ENCODE results near the gene BEST3.
"Not testable (repeated sequence)": the region's sequence is repeated elsewhere in the genome, so short reads cannot be mapped to it uniquely, and the experiment has no call there.

Gene BEST3

DNA sequence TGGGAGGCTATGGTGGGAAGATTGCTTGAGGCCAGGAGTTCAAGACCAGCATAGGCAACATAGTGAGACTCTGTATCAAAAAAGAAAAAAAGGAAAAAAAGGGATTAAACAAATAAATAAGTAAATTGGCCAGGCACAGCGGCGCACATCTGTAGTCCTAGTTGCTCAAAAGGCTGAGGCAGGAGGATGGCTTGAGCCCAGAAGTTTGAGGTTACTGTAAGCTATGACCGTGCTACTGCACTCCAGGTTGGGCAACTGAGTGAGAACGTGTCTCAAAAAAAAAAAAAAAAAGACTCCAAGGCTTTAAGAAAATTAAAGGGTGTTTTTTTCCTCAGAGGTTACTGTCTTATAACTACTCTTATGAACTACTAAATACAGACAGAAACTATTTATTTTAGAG, 11.7 kb downstream of the BEST3 start:
- DNase-seq: no peak

GRCh38 chr12:69686731-69687130, 12.4 kb downstream of the BEST3 start:
- DNase-seq: no peak

- DNase-seq: no peak
These were observed 13.3 kb downstream of the BEST3 start for GRCh38 chr12:69685810-69686209.

- no peak for DNase-seq
These were observed 14.6 kb downstream of the BEST3 start for GRCh38 chr12:69684466-69684865.

DNA sequence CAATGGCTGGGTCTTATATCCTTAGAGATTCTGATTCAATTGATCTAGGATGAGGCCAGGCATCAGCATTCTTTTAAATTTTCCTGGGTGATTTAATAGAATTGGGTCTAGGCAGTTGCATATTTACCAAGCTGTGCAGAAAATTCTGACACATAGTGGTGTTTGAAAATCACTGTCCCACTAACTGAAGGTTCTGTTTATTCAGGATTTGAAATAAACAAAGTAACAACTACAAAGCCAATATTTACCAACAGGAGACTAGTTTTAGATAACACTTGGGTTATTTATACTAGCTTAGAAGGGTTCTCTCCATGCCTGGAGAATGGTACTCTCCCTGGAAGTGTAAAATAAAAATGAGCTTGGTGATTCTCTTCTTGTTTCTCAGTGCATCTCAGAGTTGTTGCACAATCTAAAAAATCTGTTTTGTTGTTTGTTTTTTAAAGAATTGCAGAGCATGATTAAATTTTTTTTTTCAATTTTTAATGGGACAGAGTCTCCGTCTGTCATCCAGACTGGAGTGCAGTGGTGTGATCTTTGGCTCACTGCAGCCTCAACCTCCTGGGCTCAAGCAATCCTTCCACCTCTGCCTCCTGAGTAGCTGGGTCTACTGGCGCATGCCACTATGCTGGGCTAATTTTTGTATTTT, 16.9 kb downstream of the BEST3 start:
- DNase-seq: no peak

- no peak for DNase-seq
These were observed 20.0 kb downstream of the BEST3 start for GRCh38 chr12:69679119-69679518.

- no peak for DNase-seq
These were observed 22.7 kb downstream of the BEST3 start for GRCh38 chr12:69676257-69677012.

DNA sequence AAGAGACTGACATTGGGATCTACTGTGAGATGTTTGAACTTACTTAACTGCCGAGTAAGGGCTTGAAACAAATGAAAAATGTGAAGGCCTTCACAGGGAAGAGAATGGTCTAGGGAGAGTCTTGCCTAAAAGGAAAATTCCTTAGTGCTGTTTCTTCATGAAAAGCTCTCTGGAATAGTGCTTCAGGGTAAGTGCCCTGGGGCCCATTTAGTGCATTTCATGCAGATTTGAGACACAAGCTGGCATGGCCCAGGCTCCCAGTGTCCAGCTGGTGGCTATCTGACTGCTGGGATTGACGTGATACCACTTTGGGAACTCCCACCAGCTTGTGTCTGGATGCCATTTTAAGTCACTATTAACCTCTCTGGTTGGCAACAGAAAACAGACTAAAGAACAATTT, 26.9 kb downstream of the BEST3 start:
- DNase-seq: no peak

DNA sequence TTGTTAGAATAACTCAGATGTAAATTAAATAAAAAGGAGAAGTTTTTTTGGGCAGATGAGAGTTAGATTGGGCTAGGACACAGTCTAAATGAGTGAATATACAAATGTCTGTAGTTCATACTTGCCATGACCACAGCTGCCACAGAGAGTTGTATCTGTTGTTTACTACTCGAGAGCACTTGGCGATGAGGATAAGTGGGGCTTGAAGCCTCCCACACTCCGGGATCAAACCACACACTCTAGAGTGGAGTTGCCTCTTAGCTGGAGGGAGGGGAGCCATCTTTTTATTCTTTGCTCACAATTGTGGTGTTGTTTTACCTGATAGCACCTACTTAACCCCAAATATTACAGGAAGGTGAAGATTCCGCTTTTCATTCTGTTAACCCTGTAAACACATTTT, 27.5 kb downstream of the BEST3 start:
- no peak for DNase-seq

- no peak for DNase-seq
These were observed 32.3 kb downstream of the BEST3 start for GRCh38 chr12:69666798-69667197.

DNA sequence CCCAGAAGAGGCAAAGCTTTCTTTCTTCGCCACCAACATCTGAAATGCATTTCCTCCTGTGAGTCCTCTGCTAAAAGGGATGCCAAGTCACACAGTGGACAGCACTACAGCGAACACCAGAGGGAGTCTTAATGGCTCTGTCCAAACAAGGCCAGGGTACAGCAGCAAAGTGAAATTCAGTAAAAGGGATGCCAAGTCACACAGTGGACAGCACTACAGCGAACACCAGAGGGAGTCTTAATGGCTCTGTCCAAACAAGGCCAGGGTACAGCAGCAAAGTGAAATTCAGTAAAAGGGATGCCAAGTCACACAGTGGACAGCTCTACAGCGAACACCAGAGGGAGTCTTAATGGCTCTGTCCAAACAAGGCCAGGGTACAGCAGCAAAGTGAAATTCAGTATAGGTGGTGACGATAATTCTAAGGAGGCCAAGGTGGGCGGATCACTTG, 34.1 kb downstream of the BEST3 start:
- DNase-seq: not testable (repeated sequence)

DNA sequence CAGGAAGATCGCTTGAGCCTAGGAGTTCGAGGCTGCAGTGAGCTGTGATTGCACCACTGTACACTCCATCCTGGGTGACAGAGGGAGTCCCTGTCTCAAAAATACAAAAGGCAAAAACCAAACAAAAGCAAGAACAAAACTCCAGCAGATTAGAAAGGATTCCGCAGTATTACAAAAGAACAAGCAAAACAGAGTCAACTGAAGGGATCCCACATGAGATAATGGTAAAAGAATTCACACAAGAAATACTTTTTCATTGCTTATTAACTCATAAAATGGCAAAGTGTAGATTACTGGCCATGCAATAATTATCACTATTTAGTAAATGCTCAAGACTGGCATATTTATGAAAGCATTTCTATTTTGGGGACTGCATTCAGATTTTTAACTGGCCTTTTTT, 35.4 kb downstream of the BEST3 start:
- DNase-seq: no peak

- no peak for DNase-seq
These were observed 36.3 kb downstream of the BEST3 start for GRCh38 chr12:69662764-69663163.

- DNase-seq: no peak
These were observed 37.7 kb downstream of the BEST3 start for GRCh38 chr12:69661386-69661785.

DNA sequence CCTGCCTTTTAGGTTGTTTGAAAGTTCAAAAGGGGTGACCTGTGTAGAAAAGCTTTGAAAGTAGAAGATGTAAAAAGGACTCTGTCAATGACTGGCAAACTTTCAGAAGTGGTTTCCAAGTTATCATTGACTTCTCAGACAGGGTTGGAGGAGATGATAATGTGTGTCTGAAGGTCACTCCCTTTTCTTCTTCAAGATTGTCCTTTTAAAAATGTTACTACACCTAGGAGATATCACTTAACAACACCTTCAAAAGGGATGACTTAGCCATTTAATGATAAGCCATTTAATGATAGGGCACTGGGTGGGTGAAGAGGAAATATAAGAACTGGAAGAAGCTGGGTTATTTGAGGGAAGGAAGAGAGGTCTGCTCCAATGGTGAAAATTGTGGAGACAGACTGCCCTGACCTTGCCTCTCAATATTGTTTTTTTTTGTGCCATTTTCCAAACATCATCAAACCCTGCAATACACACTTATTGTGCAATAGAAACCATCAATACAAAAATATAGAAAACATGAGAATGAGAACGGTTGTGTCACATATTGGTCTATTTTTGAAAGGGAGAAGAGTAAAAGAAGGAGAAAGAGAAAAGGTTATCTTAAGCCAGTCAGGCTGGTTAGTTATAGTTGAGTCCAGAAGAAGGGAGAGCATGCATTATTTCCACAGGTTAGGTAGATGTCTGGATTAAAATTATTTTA, 38.8 kb downstream of the BEST3 start:
- DNase-seq: no peak

DNA sequence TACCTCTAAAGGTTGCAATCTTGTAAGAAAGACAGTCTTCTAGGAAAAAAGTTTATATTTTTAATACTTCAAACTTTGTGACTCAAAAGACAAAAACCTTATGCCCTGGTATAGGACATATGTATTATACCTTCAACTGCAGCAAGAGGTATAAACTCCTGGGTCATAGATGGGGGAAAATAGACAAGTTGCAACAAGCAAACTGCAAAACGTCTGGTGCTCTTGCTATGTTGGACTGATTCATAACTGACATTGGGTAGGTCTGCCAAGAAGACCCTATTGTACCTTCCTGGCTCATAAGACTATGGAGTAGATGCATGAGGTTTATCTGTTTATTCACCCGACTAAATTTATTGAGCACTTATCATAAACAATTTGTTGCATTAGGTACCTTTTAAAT, 40.9 kb downstream of the BEST3 start:
- no peak for DNase-seq

GRCh38 chr12:69657376-69658137, 41.5 kb downstream of the BEST3 start:
- no peak for DNase-seq

GRCh38 chr12:69655616-69656340, 43.3 kb downstream of the BEST3 start:
- DNase-seq: no peak

DNA sequence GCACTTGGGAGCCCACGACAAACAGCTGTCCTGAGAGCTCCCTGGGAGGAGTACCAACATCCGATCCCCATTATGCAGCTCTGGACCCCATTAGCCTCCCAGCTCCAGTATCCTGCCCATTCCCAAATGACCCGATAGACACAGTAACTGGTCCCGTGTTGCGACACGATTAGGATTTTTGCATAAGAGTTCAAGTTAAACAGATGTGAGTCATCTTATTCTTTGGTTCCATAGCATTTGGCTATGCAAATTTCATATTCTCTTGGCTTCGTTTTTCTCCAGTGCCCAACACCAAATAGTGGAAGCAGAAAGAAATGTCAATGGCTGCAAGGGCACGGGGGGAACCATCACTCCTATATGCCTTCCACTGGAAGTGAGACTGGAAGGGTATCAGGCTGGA, 45.4 kb downstream of the BEST3 start:
- no peak for DNase-seq

DNA sequence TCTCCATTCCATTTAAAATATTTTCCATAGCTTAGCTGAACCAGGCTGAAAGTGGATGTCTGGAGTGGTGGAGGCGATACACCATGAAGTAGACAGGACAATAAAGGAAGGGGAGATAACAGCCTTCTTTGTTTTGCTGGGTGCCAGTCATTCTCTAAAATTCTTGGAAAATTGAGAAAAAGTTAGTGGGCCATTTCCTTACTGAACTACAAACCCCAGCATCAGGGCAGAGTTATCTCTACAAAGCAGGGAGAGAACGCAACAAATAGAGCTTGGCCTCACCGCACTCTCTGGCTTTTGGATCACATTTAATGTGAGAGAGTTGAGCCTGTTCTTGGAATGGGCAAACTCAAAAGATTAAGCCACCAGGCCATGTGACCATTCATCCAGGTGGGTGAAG, 47.2 kb downstream of the BEST3 start:
- no peak for DNase-seq

DNA sequence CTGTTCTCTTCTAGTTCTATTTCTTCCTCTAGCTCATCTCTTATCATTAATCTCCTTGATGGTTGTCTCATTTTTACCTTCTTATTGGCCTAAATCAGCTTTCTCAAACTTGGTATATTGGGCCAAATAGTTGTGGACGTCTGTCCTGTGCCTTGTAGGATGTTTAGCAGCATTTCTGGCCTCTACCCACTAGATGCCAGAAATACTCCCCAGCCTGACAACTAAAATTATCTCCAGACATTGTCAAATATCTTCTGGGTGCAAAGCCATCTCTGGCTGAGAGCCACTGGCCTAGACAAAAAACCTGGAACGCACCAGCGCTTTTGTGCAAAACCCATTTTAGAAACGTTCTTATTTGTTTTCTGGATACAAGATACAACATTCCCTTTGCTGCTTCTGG, 49.6 kb downstream of the BEST3 start:
- DNase-seq: no peak

DNA sequence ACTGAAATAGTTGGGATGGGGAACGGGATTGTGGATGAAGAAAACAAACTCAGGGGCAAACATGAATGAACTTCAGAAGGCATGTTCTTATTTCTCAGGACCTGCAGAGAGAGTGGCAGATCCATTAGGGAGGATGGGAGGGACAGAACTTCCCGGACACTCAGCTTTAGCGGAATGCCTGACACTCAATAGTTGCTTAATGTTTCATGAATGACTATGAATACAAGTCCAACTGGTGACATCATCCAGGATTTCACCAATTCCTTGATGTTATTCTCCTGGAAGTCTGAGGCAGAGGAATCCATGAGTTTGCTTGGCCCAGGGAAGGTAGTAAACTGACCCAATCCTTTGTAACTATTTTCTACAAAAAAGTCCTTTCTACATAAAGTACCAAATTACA, 50.6 kb downstream of the BEST3 start:
- no peak for DNase-seq

DNA sequence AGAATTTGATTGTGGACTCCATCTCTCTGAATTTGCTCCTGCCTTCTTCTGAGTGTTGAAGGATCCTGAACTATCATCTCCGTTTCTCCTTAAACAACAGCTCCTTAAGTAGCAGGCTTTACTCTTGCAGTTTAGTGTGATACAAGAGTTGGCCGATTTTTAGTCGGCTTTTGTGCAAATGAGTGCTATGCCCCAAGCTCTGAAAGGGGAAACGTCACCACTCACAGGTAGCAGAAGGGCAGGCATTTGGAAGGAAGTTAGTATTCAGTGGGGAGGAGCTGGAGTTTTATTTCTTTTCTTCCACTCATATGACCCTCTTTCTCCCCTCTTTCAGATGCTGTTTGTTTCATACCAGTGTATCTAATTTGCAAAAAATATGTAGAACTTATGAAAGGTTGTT, 51.9 kb downstream of the BEST3 start:
- DNase-seq: no peak

Measured in activated naive CD4-positive, alpha-beta T cell (primary cell).